Right cardiac atrium (tissue), 5 donors: ENCODE data around the gene GRM5. TPM values are rescaled to one million over a fixed set of nuclear protein-coding genes. Genes with fewer than 3 reads are reported as not detected.
"Not testable (repeated sequence)": the region's sequence is repeated elsewhere in the genome, so short reads cannot be mapped to it uniquely, and the experiment has no call there.

Experiments used
- ATAC-seq, 2 donors: fragments of 200-7000 bp; cut with Tn5 transposase; one replicate each; pipeline versions ENCODE4 v1.8.0 to v1.9.1; 2020; ENCODE audit warnings: moderate library complexity in 2 of 2, mild to moderate bottlenecking in 1 of 2
- DNase-seq, 3 donors: peaks; one replicate each; pipeline ENCODE4 v3.0.0-alpha.2; 2020
- H3K27ac ChIP-seq: one replicate; pipeline ENCODE4 v1.5.1; 2013; ENCODE audit warnings: mild to moderate bottlenecking, low read length, control low read depth, moderate library complexity
- H3K27me3 ChIP-seq: one replicate; pipeline ENCODE4 v1.6.1; 2013; ENCODE audit not compliant: control insufficient read depth, insufficient read depth
- H3K4me1 ChIP-seq: one replicate; pipeline ENCODE4 v1.6.1; 2013; ENCODE audit warnings: low read length; ENCODE audit not compliant: control insufficient read depth, insufficient read depth
- H3K4me3 ChIP-seq: one replicate; pipeline ENCODE4 v1.5.1; 2013; ENCODE audit warnings: low read length, control low read depth
- H3K9me3 ChIP-seq: one replicate; pipeline ENCODE4 v1.6.1; 2013; ENCODE audit warnings: low read length; ENCODE audit not compliant: control insufficient read depth
- WGBS: extraction: QIAGEN DNeasy Blood & Tissue Kit; methylation state at CpG from one replicate; pipeline ENCODE4 v1.1.7; 2013; 5-methylcytosine and 5-hydroxymethylcytosine counted together
- intact Hi-C, 4 donors: fragments of 100-400 bp; cut with DNase I; formaldehyde crosslinking; loops; one replicate each; pipeline versions ENCODE4 v1.11.0 to v1.14.0; 2022 to 2023
- polyA plus RNA-seq: library from polyadenylated mRNA; stranded (reverse); fragments of 200-250 nt; gene quantifications from one replicate; pipeline ENCODE4 v1.2.3, GENCODE V29; 2013
- total RNA-seq, 4 donors: library from RNA; stranded (reverse); fragmentation: NEBNext Ultra II Directional; extraction: Animal tissue kit (Norgen Biotek cat#: 25700); gene quantifications; one replicate each; pipeline ENCODE4 v1.2.1, GENCODE V29; 2021
- donor health status: healthy with polysubstance abuse.
- donor health status: DM: no; HTN: yes; CAD: no.
- donor health status: DM: no; HTN: no; CAD: no.
- donor health status: DM: no; HTN: yes; CAD: no; lungs with severe emphysema.
- donor health status: DM: yes; HTN: yes; CAD: no.

Gene GRM5
- total and polyA plus RNA-seq, 5 donors: 0.02 to 0.45 TPM; not detected in 3

DNA sequence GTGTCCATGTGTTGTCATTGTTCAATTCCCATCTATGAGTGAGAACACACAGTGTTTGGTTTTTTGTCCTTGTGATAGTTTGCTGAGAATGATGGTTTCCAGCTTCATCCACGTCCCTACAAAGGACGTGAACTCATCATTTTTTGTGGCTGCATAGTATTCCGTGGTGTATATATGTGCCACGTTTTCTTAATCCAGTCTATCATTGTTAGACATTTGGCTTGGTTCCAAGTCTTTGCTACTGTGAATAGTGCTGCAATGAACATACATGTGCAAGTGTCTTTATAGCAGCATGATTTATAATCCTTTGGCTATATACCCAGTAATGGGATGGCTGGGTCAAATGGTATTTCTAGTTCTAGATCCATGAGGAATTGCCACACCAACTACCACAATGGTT lies 607.7 kb downstream of the GRM5 start:
- H3K4me3 ChIP-seq, DNase-seq, H3K27me3 ChIP-seq, H3K4me1 ChIP-seq, H3K27ac ChIP-seq, H3K9me3 ChIP-seq, ATAC-seq, intact Hi-C loops: not testable (repeated sequence)
- WGBS: 88% methylated on average over 4 of the region's 4 CpGs

DNA sequence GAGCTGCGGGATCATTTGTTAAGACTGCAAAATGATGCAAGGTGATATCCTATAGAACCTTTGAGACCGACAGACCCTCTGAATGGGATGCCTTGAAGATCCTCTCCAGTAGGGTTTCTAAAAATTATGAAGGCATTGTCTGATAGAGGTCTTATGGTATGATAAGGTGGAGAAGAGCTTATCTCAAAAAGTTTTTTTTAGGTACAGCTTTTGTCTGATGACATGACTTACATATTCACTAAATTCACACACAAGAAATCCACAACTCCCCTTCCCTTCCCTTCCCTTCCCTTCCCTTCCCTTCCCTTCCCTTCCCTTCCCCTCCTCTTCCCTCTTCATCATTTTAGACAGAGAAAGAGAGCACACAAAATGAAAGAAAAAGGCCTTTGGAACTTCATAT lies 609.8 kb downstream of the GRM5 start:
- 93% methylated on average over 2 of the region's 2 CpGs for WGBS
- intact Hi-C loops: no loop called here
- no peaks in the 10 kb centered on the region for H3K9me3 ChIP-seq

DNA sequence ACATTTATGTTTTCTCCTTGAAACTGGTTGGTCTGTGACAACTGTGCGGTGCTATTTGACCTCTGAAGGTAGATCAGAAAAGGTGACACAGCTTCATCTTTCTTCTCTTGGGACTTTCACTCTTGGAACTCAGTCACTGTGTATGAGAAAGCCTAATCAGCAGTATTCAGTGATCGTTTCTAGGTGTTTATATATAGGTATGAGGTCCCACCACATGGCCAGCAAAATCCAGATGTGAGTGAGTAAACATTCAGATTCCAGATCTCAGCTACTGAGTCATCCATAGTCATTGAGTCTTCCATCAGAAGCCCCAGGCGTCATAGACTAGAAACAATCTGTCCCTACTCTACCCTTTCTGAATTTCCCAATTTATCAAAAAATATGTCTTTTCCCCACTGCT lies 610.9 kb downstream of the GRM5 start:
- no peaks in the 10 kb centered on the region for H3K4me1 ChIP-seq
- H3K27ac ChIP-seq: no peak overlapping the region
- WGBS: 81% methylated on average over 3 of the region's 3 CpGs
- no peaks in the 10 kb centered on the region for H3K9me3 ChIP-seq
- intact Hi-C loops: no loop called here
- no peak overlapping the region for H3K4me3 ChIP-seq
- ATAC-seq (no peak), DNase-seq (no peak)
- H3K27me3 ChIP-seq: no peaks in the 10 kb centered on the region

More for the DNA sequence above, 609.8 kb downstream of the GRM5 start:
- H3K4me3 ChIP-seq: no peak overlapping the region
- H3K27me3 ChIP-seq: no peaks in the 10 kb centered on the region
- H3K4me1 ChIP-seq: no peaks in the 10 kb centered on the region
- ATAC-seq: no peak
- DNase-seq: no peak
- H3K27ac ChIP-seq: no peak overlapping the region

Other genes with a start within 250 kb of the GRM5 start
- not detected for gene TYR, start 111.9 kb upstream of the GRM5 start, total RNA-seq
- not detected for gene TYR, start 111.9 kb upstream of the GRM5 start, polyA plus RNA-seq